Measurements from ENCODE around the gene NUCB1. TPM values are rescaled to one million over a fixed set of nuclear protein-coding genes. Genes with fewer than 3 reads are reported as not detected.

The NUCB1 gene
- total and polyA plus RNA-seq, 7 donors = 49.9 to 143 (median 97.1) TPM

GRCh38 chr19:48950159-48950558 is 50.0 kb downstream of the NUCB1 start:
- DNase-seq = no peak
- intact Hi-C loops (cut with DNase I) = loop anchor here in 1 of 2 donors (5.0 kb wide), 1 partner anchor 43 kb away; no protein-coding TSS in a partner anchor
- no peak for TF ChIP-seq CTCF (IDR thresholded peaks at IDR 0.05)
- WGBS, 3 donors = 53 to 61% (median 56%) methylated on average over 3 of the region's 3 CpGs
- ATAC-seq = no peak
- H3K36me3 ChIP-seq (ENCODE audit: insufficient read depth in 1 of 2, low read depth in 1 of 2) = no peaks in the 10 kb centered on the region
- H3K4me1 ChIP-seq = peaks cover 9% of the 10 kb centered on the region
- no peak overlapping the region for H3K4me3 ChIP-seq
- H3K9me3 ChIP-seq = no peaks in the 10 kb centered on the region
- H3K27ac ChIP-seq = no peak overlapping the region
- no peaks in the 10 kb centered on the region for H3K27me3 ChIP-seq (ENCODE audit: insufficient read depth in 3 of 3, low read length in 2 of 3)

- peaks cover 15% of the 10 kb centered on the region for H3K4me1 ChIP-seq
Measured at GRCh38 chr19:48950830-48951519, 50.9 kb downstream of the NUCB1 start.

GRCh38 chr19:48953141-48953540 is 53.0 kb downstream of the NUCB1 start:
- DNase-seq (no peak), ATAC-seq (no peak)
- intact Hi-C loops (cut with DNase I) = loop anchor here in 1 of 2 donors (5.0 kb wide), 1 partner anchor 46 kb away; no protein-coding TSS in a partner anchor
- no peak overlapping the region for H3K27ac ChIP-seq
- no peaks in the 10 kb centered on the region for H3K27me3 ChIP-seq (ENCODE audit: insufficient read depth in 3 of 3, low read length in 2 of 3)
- WGBS, 3 donors = 68 to 81% (median 75%) methylated on average over 4 of the region's 4 CpGs
- H3K4me3 ChIP-seq = no peak overlapping the region
- TF ChIP-seq CTCF (IDR thresholded peaks at IDR 0.05) = no peak
- H3K36me3 ChIP-seq (ENCODE audit: insufficient read depth in 1 of 2, low read depth in 1 of 2) = peaks cover 0 to 14% of the 10 kb centered on the region in 2 donors
- H3K4me1 ChIP-seq = peaks cover 15% of the 10 kb centered on the region
- no peaks in the 10 kb centered on the region for H3K9me3 ChIP-seq

More at GRCh38 chr19:48950830-48951519, 50.9 kb downstream of the NUCB1 start:
- no peaks in the 10 kb centered on the region for H3K9me3 ChIP-seq
- H3K4me3 ChIP-seq = no peak overlapping the region
- intact Hi-C loops (cut with DNase I) = loop anchor here in 1 of 2 donors (5.0 kb wide), 1 partner anchor 44 kb away; no protein-coding TSS in a partner anchor
- no peak for DNase-seq
- no peak overlapping the region for H3K27ac ChIP-seq
- WGBS, 3 donors = 51 to 59% (median 55%) methylated on average over 9 of the region's 9 CpGs
- no peak for ATAC-seq
- no peaks in the 10 kb centered on the region for H3K27me3 ChIP-seq (ENCODE audit: insufficient read depth in 3 of 3, low read length in 2 of 3)
- peaks cover 0 to 4% of the 10 kb centered on the region in 2 donors for H3K36me3 ChIP-seq (ENCODE audit: insufficient read depth in 1 of 2, low read depth in 1 of 2)
- TF ChIP-seq CTCF (IDR thresholded peaks at IDR 0.05) = no peak

GRCh38 chr19:48953990-48954594 is 54.0 kb downstream of the NUCB1 start:
- intact Hi-C loops (cut with DNase I) = loop anchor here in 1 of 2 donors (5.0 kb wide), 1 partner anchor 47 kb away; no protein-coding TSS in a partner anchor
- WGBS, 3 donors = 49 to 59% (median 55%) methylated on average over 11 of the region's 11 CpGs
- Histone ChIP-seq H3K27ac (peak overlapping the region; percentile 88), H3K27me3 (ENCODE audit: insufficient read depth in 3 of 3, low read length in 2 of 3) (no peaks in the 10 kb centered on the region), H3K4me3 (peak overlapping the region; percentile 98), H3K36me3 (ENCODE audit: insufficient read depth in 1 of 2, low read depth in 1 of 2) (peaks cover 0 to 14% of the 10 kb centered on the region in 2 donors), H3K9me3 (no peaks in the 10 kb centered on the region), H3K4me1 (peaks cover 15% of the 10 kb centered on the region)
- DNase-seq (no peak), ATAC-seq (peak in 2 of 4 donors; percentile 0 to 19)
- no peak for TF ChIP-seq CTCF (IDR thresholded peaks at IDR 0.05)

All from psoas muscle (tissue), 8 donors.